NCI-H748 treated with DMSO at 0.1 percent for 48 hours (cell line): ENCODE data around the gene GAB2.

Experiments used
- DNase-seq: peaks from one replicate; lab custom pipeline; 2025; lab: John Stamatoyannopoulos, UW

Gene GAB2

GRCh38 chr11:78221396-78222315 lies 196.0 kb downstream of the GAB2 start:
- DNase-seq = no peak

- no peak for DNase-seq
These were observed 197.1 kb downstream of the GAB2 start for GRCh38 chr11:78220218-78221157.

DNA sequence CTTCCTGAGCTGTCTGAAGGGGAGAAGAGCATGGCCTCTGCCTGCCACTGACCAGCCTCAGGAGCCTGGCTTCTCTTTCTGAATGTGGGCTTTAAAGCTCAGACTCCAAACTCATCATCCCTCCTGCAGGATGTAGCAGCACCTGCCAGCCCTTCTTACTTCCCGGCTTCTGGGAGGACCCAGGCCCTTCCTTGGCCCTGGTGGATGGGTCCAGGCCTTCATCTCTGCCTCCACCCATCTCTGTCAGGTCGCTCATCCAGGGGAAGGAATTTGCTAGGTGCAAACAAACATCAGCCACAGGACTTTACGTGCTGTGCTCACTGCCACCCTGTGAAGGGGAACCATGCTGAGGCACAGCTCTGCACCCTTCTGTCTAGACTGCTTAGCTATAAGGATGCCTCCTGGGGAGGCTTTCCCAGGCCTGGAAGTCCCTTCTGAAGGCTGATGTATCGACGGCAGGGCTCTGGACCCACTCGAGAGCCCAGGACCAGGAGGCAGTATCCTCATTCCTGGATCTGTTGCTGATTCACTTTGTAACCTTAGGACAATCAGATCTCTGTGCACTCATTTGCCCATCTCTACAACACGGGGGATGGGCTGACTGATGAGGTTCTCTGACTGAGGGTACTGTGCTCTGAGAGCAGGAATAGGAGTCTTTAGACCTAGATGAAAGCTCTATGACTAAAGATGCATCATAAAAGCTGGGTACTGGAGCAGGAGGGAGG lies 198.0 kb downstream of the GAB2 start:
- DNase-seq = no peak

GRCh38 chr11:78218707-78219492 lies 198.7 kb downstream of the GAB2 start:
- no peak for DNase-seq

DNA sequence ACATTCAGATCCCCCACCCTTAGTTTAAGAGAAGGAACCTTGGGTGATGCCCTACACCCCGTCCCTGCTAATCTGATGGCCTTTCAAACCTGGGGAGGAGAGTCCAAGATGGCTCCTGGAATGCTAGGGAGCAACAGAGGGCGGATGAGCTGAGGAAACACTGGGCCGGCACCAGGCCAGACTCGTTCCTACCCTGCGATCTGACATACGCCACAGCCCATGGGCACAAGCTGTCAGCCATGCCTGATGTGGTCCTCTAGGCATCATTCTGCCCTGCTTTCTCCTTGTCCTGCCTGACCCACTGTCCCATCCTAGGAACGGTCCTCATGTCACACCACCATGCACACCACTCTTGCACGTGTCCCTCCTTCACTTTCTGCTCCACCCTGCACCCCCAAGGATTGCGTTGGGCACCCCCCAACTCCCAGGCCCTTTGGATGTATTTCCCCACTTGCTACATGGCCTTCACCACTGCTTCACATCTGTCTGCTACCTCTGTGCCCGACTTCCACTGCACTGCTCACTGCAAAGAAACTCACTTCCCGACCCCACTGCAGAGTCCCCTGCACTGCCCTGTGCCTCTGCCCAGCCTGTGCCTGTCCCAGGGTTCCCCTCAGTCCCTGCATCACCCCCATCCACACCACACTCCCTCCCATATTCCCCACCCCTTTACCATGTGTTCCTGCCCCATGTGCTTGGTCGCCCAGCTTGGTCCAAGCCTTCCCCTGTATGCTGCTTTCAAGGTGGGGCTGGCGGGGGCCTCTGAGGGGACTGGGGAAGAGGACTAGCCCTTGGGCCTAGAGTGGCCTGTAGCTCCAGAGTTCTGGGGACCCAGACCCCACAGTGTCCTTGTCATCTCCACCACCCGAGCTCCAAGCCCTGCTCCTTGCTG lies 199.7 kb downstream of the GAB2 start:
- DNase-seq = no peak

DNA sequence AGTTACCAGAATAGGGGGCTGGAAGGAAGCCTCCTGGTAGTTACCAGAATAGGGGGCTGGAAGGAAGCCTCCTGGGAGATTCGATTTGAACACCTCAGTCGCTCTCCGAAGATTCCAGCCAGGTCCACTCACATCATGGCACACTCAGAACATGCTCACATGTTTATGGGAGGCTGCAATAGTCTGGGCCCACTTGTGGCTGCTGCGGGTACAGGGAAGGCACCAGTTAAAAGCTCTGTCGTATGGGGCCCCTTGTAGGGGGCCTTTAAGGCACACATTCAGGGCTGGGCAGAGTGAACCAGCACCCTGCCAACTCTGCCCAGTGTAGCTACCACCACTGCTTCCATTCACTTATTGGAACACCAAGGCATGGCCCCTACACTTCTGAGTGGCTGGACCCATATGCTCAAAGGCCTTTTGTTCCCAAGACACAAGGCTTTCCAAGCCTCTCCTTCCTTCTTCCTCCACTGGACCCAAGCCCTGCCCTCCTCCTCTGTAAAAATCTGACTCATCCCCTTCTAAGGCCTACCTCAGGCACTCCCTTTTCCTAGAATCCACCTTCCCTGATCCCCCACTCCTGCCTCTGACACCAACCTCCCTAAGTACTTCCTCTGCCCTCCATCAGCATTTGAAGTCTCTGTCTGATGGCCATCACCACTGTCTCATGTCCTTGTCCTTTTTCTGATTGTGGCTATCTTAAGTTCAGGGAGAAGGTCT lies 200.9 kb downstream of the GAB2 start:
- DNase-seq = no peak

DNA sequence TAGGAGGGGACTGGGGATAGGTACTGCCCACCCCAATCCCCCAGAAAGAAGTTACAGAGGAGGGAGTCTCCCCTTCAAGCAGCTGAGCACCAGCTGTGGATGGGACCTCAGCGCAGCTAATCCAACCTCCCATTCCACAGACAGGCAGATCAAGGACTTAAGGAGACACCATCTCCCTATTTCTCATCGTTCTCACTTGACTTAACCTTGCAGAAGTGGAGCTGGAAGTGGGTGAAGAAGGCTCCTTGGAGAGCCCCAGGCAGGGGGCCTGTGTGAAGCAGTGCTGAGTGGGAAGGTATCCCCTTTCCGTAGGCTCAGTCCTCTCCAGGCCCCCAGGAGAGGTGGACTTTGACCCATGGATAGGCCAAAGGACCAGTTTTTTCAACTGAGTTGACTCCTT lies 201.6 kb downstream of the GAB2 start:
- no peak for DNase-seq

GRCh38 chr11:78214331-78215194 lies 203.1 kb downstream of the GAB2 start:
- DNase-seq = no peak

GRCh38 chr11:78213526-78214330 lies 203.9 kb downstream of the GAB2 start:
- DNase-seq = no peak

DNA sequence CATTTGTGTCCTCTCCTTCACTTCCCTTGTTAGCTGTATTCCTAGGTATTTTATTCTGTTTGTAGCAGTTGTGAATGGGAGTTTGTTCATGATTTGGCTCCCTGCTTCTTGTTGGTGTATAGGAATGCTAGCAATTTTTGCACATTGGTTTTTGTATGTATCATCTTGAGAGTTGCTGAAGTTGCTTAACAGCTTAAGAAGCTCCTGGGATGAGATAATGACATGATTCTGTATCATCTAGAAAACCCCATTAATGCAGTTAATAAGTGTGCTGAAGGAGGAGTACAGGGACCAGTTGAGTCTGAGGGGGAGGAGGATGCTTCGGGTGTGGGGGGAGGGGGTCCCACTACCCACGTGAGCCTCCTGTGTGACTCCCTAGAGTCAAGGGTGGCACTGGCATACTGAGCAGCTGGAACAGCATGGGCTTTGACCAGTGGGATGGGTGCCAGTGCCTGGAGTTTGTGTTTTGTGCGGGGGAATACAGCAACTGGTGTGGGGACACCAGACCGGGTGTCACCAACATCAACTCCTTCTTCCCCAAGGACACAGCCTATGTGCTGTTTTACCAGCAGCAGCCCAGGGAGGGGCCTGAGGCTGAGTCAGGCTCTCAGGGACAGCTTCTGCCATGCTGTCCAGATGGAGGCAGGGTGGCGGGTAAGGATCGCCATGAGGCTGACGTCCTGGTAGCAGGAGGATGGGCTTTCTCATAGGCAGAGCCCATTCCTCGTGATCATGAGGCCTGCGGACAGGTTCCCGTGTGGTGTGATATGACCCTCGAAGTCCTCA lies 204.8 kb downstream of the GAB2 start:
- DNase-seq = no peak

DNA sequence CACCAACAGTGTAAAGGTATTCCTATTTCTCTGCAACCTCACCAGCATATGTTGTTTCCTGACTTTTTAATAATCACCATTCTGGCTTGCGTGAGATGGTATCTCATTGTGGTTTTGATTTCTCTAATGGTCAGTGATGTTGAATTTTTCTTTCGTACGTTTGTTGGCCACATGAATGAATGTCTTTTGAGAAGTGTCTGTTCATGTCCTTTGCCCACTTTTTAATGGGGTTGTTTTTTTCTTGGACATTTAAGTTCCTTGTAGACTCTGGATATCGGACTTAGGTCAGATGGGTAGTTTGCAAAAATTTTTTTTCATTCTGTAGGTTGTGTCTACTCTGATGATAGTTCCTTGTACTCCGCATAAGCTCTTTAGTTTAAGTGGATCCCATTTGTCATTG lies 206.1 kb downstream of the GAB2 start:
- no peak for DNase-seq

GRCh38 chr11:78210000-78210608 lies 207.5 kb downstream of the GAB2 start:
- no peak for DNase-seq

GRCh38 chr11:78209478-78209877 lies 208.1 kb downstream of the GAB2 start:
- DNase-seq = no peak

DNA sequence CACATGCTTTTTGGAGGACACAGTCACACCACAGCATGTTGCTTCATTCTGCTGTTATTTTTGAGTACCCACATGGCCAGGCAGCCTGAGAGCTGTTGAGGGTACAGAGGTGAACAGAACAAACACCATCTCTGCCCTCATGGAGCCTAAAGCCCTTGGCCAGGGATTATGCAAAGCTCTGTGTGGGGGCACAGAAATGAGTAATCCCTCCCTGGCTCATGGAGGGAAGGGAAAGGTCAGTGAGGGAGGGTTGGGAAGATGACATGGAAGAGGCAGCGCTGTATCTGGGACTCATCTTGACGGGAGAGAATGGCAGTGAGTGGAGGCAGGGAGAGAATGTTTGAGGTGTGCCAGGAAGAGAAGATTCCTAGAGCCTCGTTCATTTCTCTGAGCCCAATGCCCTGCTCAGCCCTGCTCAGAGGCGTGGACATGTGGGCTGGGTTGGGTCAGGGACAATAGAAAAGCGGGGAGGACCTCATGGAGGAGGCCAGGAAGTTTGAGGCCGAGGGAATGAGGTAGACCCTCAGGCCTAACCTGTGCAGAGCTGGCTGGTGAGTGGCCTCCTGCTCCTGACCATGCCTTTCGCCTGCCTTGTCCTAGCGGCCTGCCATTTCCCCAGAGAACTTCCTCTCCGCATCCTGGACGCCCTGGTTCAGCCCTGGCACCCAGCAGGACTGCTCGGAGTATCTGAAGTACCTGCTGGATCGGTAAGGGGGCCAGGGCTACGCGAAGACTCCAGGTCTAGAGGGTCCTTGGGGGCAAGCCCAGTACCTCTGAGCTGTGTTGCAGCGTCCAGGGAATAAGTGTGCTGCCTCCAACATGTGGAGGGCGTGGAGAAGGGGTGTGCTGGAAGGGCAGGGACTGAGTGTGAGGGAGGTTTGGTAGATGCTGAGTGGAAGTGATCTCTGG lies 209.1 kb downstream of the GAB2 start:
- no peak for DNase-seq

DNA sequence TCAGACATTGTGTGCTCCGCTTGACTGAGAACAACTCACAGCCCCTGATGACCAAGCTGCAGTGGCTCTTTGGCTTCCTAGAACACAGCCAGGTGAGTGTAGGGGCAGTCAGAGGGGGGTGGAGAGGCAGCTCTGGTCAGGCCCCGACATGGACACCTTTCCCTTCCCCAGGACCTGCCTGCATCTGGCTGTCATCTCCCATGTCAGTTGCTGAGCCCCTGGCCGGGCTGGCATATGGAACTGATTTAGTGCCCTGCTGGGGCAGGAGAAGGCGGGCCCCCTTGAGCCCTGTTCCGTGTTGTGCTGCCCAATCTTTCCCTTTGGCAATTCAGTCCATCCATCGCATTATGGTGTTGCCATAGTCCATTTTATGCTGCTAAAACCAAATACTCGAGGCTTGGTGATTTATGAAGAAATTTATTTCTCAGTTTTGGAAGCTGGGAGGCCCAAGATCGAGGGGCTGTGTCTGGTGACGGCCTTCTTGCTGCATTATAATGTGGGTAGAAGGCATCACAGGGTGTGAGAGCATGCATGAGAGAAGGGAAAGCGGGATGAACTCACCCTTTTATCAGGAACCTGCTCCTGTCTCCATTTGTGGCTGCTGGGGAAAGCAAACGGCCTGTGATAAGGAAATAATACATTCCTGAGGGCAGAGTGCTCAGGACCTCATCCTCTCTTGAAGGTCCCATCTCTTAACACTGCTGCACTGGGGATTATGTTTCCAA lies 209.9 kb downstream of the GAB2 start:
- no peak for DNase-seq
